Measurements from ENCODE around the gene RSPO1. TPM values are rescaled to one million over a fixed set of nuclear protein-coding genes. Genes with fewer than 3 reads are reported as not detected.

The RSPO1 gene
- total and polyA plus RNA-seq, 3 donors from 2014 or later = 0.16 to 5.0 (median 0.25) TPM

DNA sequence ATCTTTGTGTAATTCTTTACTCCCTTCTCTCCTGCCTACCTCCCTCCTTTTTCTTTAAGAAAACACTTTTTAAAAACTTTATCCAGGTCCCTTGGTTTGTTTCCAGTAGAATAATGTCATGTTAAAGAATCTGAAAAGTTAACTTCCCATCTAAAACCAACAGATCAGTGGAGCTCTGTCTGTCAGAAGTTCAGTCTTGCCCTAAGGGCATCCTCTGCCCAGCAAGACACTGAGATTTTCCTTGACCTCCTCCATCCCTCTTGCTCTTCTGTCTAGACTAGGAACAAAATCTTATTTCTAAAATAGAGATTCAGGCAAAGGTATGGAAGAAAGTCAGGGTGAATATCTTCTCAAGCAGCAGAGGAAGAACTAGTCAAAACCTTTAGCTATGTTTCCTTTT lies 33.3 kb downstream of the RSPO1 start:
- peaks cover 9% of the 10 kb centered on the region for H3K4me1 ChIP-seq
- no peaks in the 10 kb centered on the region for H3K36me3 ChIP-seq (ENCODE audit: low read depth, missing control alignments)
- H3K27ac ChIP-seq = no peak overlapping the region
- no peaks in the 10 kb centered on the region for H3K9me3 ChIP-seq
- no peak overlapping the region for H3K4me3 ChIP-seq
- intact Hi-C loops (cut with DNase I; ENCODE audit: low total_unique reads) = no loop called here
- TF ChIP-seq, protein P1, sequence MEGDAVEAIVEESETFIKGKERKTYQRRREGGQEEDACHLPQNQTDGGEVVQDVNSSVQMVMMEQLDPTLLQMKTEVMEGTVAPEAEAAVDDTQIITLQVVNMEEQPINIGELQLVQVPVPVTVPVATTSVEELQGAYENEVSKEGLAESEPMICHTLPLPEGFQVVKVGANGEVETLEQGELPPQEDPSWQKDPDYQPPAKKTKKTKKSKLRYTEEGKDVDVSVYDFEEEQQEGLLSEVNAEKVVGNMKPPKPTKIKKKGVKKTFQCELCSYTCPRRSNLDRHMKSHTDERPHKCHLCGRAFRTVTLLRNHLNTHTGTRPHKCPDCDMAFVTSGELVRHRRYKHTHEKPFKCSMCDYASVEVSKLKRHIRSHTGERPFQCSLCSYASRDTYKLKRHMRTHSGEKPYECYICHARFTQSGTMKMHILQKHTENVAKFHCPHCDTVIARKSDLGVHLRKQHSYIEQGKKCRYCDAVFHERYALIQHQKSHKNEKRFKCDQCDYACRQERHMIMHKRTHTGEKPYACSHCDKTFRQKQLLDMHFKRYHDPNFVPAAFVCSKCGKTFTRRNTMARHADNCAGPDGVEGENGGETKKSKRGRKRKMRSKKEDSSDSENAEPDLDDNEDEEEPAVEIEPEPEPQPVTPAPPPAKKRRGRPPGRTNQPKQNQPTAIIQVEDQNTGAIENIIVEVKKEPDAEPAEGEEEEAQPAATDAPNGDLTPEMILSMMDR (IDR thresholded peaks at IDR 0.05) = no peak
- no peak for TF ChIP-seq POLR2A (IDR thresholded peaks at IDR 0.05)
- no peak for DNase-seq
- H3K27me3 ChIP-seq = no peaks in the 10 kb centered on the region

DNA sequence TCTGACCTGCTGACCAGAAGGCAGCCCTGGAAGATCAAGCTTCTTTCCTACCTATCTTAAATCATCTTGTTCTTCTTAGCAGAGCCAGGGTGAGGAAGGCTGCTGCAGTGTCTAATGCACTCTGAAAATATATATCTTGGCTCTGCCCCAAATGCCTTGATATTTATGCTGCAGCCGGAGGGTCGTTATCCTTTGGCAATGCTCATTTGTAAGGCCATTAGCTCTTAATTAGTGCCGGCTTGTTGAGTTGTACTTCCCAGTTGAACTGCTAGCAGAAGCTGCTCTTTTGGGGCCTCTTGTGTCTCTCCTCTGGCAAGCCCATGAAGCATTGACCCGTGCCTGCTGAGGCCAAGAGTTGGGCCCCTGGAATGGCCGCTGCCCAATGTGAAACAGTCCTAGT lies 34.8 kb downstream of the RSPO1 start:
- Histone ChIP-seq H3K9me3 (no peaks in the 10 kb centered on the region), H3K27me3 (no peaks in the 10 kb centered on the region), H3K36me3 (ENCODE audit: low read depth, missing control alignments) (no peaks in the 10 kb centered on the region), H3K4me3 (no peak overlapping the region), H3K27ac (no peak overlapping the region), H3K4me1 (peaks cover 6% of the 10 kb centered on the region)
- no peak for DNase-seq
- intact Hi-C loops (cut with DNase I; ENCODE audit: low total_unique reads) = no loop called here
- WGBS, 2 donors = 58 to 67% methylated on average over 5 of the region's 5 CpGs
- no peak for TF ChIP-seq POLR2A (IDR thresholded peaks at IDR 0.05)
- TF ChIP-seq, protein P1 (IDR thresholded peaks at IDR 0.05) = no peak

DNA sequence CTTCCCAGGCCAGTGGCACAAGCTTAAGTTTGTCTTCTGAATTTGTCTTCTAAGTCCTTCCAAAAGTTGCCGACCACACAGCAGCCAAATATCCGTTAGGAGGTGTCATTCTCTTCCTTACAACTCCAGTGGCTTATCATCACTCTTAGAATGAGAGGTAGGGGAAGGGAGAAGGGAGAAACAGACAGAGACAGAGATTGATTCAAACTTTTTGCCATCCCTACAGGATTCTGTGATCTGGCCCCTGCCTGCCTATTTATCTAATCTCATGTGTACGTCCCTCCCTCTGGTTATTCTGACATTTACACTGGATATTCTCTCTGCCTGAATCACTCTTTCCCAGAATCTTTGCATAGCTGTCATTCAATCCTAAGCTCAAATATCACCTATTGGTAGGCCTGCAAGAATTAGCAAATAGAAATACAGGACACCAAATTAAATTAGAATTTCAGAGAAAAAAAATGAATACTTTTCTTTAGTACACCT lies 38.5 kb downstream of the RSPO1 start:
- peak overlapping the region; percentile 14 to 82 for H3K27ac ChIP-seq
- H3K9me3 ChIP-seq = no peaks in the 10 kb centered on the region
- TF ChIP-seq, protein P1 (IDR thresholded peaks at IDR 0.05) = no peak
- no peak for TF ChIP-seq POLR2A (IDR thresholded peaks at IDR 0.05)
- H3K4me3 ChIP-seq = peak overlapping the region; percentile 79 to 89
- DNase-seq = no peak
- H3K36me3 ChIP-seq (ENCODE audit: low read depth, missing control alignments) = no peaks in the 10 kb centered on the region
- no peaks in the 10 kb centered on the region for H3K27me3 ChIP-seq
- H3K4me1 ChIP-seq = peaks cover 13% of the 10 kb centered on the region
- intact Hi-C loops (cut with DNase I; ENCODE audit: low total_unique reads) = no loop called here
- WGBS, 2 donors = 0% methylated on average over 2 to 3 of the region's 3 CpGs

DNA sequence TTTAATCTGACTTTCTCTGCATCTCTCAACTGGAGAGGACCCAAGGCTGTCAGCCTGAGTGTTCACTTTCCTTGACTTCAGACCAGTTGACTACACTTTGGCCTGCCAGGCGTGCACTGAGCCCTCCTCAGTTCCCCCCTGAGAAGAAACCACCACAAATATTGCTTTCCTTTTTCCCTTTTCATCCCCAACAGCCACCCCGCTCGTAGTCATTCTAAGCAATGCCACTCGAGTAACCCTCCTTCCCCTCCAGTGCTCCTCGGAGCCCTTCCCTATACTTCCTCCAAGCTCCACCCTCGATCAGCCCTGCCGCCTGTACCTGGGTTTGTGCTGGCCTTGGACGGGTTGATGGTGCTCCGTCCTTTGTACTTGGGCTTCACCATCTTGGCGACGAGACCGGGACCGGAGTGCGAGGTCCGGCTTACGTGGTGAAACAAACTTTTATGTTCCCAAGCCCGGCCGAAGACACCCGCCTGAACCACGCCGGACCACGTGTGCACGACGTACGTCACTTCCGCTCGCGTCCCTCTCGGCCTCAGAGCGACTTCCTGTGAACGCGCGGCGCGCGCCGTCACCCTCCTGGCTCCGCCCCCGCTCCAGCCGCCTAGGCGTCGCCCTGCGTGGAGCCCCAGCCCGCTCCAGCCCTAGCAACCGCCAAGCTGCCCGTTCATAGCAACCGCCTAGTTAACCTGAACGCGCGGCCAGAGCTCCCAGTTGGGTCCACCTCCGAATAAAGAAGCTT lies 39.1 kb downstream of the RSPO1 start, which contains the start of gene GNL2:
GNL2 (minus strand) TSS at position 498 of the 742 bp plus-strand sequence; CDS start at position 383, 115 bp downstream.
- Histone ChIP-seq H3K4me3 (peak within 1 kb of the TSS; percentile 79 to 89), H3K27ac (peak within 1 kb of the TSS; percentile 14 to 82), H3K4me1 (peaks cover 13% of the 10 kb centered on the region), H3K27me3 (no peaks in the 10 kb centered on the region), H3K9me3 (no peaks in the 10 kb centered on the region), H3K36me3 (ENCODE audit: low read depth, missing control alignments) (no peaks in the 10 kb centered on the region)
- DNase-seq = peak; percentile 99
- WGBS, 2 donors = 0 to 1% methylated on average over 40 to 44 of the region's 51 CpGs
- intact Hi-C loops (cut with DNase I; ENCODE audit: low total_unique reads) = no loop called here
- TF ChIP-seq POLR2A (IDR thresholded peaks at IDR 0.05) = peak; percentile 21
- TF ChIP-seq, protein P1 (IDR thresholded peaks at IDR 0.05) = no peak

Measured in testis (tissue), 3 donors.